ENCODE data around the gene MED16. TPM values are rescaled to one million over a fixed set of nuclear protein-coding genes. Genes with fewer than 3 reads are reported as not detected.

Gene MED16
- total and polyA plus RNA-seq, 2 of the 13 experiments (the other 11 are each of a cell fraction or from before 2014, with no cell fraction given), result 13.3 to 14.8 TPM

GRCh38 chr19:934865-935479, 42.0 kb upstream of the MED16 start (continued):
- peak; percentile 51; the same call in 1 of the 2 replicates for TF ChIP-seq RARG (CRISPR knock-in tag; IDR thresholded peaks at IDR 0.05; ENCODE audit: low read depth)
- TF ChIP-seq ZBTB33 (CRISPR knock-in tag; IDR thresholded peaks at IDR 0.05), result peak; percentile 91
- peak; percentile 71 for TF ChIP-seq ZBTB43 (CRISPR knock-in tag; conservative IDR thresholded peaks at IDR 0.05)
- TF ChIP-seq MBNL3 (CRISPR knock-in tag; conservative IDR thresholded peaks at IDR 0.05), result no peak
- TF ChIP-seq PPARG (CRISPR knock-in tag; conservative IDR thresholded peaks at IDR 0.05), result peak; percentile 88
- TF ChIP-seq SNAPC2 (CRISPR knock-in tag; IDR thresholded peaks at IDR 0.05), result peak; percentile 85
- peak; percentile 77 for TF ChIP-seq ELF1 (CRISPR knock-in tag; IDR thresholded peaks at IDR 0.05)
- TF ChIP-seq SIX1 (CRISPR knock-in tag; IDR thresholded peaks at IDR 0.05; ENCODE audit: borderline replicate concordance), result peak; percentile 37; the same call in 1 of the 2 replicates
- TF ChIP-seq DNMT3B (CRISPR knock-in tag; conservative IDR thresholded peaks at IDR 0.05), result peak; percentile 93; the same call in 1 of the 2 replicates
- TF ChIP-seq POGK (CRISPR knock-in tag; conservative IDR thresholded peaks at IDR 0.05), result peak; percentile 90
- TF ChIP-seq ATAD3A (CRISPR knock-in tag; IDR thresholded peaks at IDR 0.05), result no peak
- peak; percentile 65; the same call in 1 of the 2 replicates for TF ChIP-seq MTERF4 (CRISPR knock-in tag; IDR thresholded peaks at IDR 0.05)
- no peak for TF ChIP-seq POLR2AphosphoS2 (IDR thresholded peaks at IDR 0.05; ENCODE audit: low read depth, low read length)
- TF ChIP-seq ZBTB14 (CRISPR knock-in tag; IDR thresholded peaks at IDR 0.05), result peak; percentile 40; the same call in 1 of the 2 replicates
- TF ChIP-seq ZNF546 (CRISPR knock-in tag; conservative IDR thresholded peaks at IDR 0.05), result no peak; the same call in 1 of the 2 replicates
- TF ChIP-seq PBX2 (CRISPR knock-in tag; IDR thresholded peaks at IDR 0.05), result no peak
- no peak for TF ChIP-seq NFE2L2 (IDR thresholded peaks at IDR 0.05; ENCODE audit: low read length)
- TF ChIP-seq ZNF768 (CRISPR knock-in tag; IDR thresholded peaks at IDR 0.05), result peak; percentile 70; the same call in 1 of the 2 replicates
- TF ChIP-seq ISL2 (CRISPR knock-in tag; IDR thresholded peaks at IDR 0.05), result peak; percentile 85
- no peak for TF ChIP-seq HOXA9 (CRISPR knock-in tag; IDR thresholded peaks at IDR 0.05; ENCODE audit: borderline replicate concordance)
